LNCaP clone FGC (cell line): Measurements from ENCODE around the gene NMNAT1.

Experiments
- DNase-seq: peaks from one replicate; pipeline ENCODE4 v3.0.0-alpha.2; 2011; ENCODE audit warnings: low read depth
- H3K4me3 ChIP-seq: 2 replicates; pipeline ENCODE4 v1.5.1; 2011; ENCODE audit warnings: mild to moderate bottlenecking, low read depth, low read length, control low read depth
- CTCF ChIP-seq: IDR thresholded peaks from 2 replicates; pipeline ENCODE4 v1.5.1; 2012; ENCODE audit warnings: mild to moderate bottlenecking; ENCODE audit not compliant: control insufficient read depth, insufficient read depth; ENCODE audit errors: extremely low read depth

The NMNAT1 gene

GRCh38 chr1:9917901-9918300 lies 25.4 kb upstream of the NMNAT1 start:
- H3K4me3 ChIP-seq, result no peak overlapping the region
- DNase-seq, result no peak
- TF ChIP-seq CTCF, result no peak

- no peak for DNase-seq
- no peak overlapping the region for H3K4me3 ChIP-seq
- no peak for TF ChIP-seq CTCF
These were observed 22.7 kb upstream of the NMNAT1 start for GRCh38 chr1:9920606-9921005.

GRCh38 chr1:9922342-9922741 lies 20.9 kb upstream of the NMNAT1 start:
- H3K4me3 ChIP-seq, result no peak overlapping the region
- no peak for DNase-seq

GRCh38 chr1:9927259-9927658 lies 16.0 kb upstream of the NMNAT1 start:
- TF ChIP-seq CTCF, result no peak
- DNase-seq, result no peak
- H3K4me3 ChIP-seq, result no peak overlapping the region

More at GRCh38 chr1:9922342-9922741, 20.9 kb upstream of the NMNAT1 start:
- no peak for TF ChIP-seq CTCF

- no peak for DNase-seq
- H3K4me3 ChIP-seq, result no peak overlapping the region
- TF ChIP-seq CTCF, result no peak
These were observed 13.6 kb upstream of the NMNAT1 start for GRCh38 chr1:9929431-9930385.

GRCh38 chr1:9942399-9942938 lies 806 bp upstream of the NMNAT1 start:
- peak overlapping the region; percentile 98 for H3K4me3 ChIP-seq
- TF ChIP-seq CTCF, result peak; percentile 51
- DNase-seq, result no peak
